ENCODE results near the gene RIBC2.
"Not testable (repeated sequence)": the region's sequence is repeated elsewhere in the genome, so short reads cannot be mapped to it uniquely, and the experiment has no call there.

Gene RIBC2

GRCh38 chr22:45413368-45414211 is at the start of gene RIBC2, which contains the start of gene SMC1B:
Gene RIBC2, plus strand, starts transcription at chr22:45413693. Its CDS starts 194 bp downstream, at chr22:45413887.
Gene SMC1B, minus strand, starts transcription at chr22:45413599. Its CDS starts 32 bp downstream, at chr22:45413567.
- DNase-seq (ENCODE audit: low spot score) = peak; percentile 86

DNA sequence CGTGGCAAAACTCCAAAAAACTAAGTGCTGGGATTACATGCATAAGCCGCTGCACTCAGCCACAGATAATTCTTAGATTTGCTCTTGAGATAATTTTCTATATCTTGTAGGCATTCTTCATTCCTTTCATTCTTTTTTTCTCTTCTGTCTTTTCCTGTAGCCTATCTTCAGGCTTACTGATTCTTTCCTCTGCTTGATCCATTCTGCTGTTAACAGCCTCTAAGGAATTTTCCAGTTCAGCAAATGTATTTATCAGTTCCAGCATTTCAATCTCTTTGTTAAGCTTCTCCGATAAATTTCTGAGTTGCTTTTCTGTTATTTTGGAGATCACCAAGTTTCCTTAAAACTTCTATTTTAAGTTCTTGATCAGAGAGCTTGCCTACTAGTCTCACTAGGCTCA is 46.8 kb upstream of the RIBC2 start:
- no peak for DNase-seq (ENCODE audit: low spot score)

GRCh38 chr22:45373592-45373991 is 39.9 kb upstream of the RIBC2 start:
- not testable (repeated sequence) for DNase-seq (ENCODE audit: low spot score)

DNA sequence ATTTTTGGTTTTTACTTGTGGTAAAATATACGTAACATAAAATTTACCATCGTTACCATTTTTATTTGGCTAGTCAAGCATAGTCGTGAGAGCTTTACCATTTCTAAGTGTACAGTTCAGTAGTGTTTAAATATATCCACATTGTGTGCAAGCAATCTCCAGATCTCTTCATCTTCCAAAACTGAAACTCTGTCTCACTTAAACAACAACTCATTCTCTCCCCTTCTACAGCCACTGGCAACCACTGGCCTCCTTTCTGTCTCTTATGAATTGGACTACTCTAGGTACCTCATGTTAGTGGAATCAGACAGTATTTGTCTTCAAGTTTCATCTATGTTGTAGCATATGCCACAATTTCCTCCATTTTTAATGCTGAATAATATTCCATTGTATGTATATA is 37.5 kb upstream of the RIBC2 start:
- no peak for DNase-seq (ENCODE audit: low spot score)

- DNase-seq (ENCODE audit: low spot score) = no peak
Measured at GRCh38 chr22:45376703-45377102, 36.8 kb upstream of the RIBC2 start.

- no peak for DNase-seq (ENCODE audit: low spot score)
Measured at GRCh38 chr22:45381348-45381747, 32.1 kb upstream of the RIBC2 start.

DNA sequence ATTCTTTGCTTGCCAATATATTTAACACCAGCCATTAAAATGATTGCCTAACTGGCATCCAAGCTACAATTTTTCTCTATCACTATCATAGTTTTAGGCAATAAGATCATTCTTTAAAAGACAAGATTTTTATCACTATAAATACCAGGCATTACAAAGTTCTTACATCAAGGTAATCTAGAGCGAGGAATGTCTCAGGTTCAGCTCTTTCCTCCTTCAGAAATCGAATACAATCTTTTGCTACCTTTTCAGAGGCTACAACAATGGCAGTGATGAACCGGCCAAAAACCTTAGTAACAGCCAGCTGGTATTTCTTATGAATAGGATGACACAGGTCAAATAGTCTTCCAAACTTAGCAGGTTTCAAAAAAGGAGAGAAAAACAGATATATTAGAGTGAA is 23.9 kb upstream of the RIBC2 start:
- DNase-seq (ENCODE audit: low spot score) = no peak

- no peak for DNase-seq (ENCODE audit: low spot score)
Measured at GRCh38 chr22:45397806-45398205, 15.7 kb upstream of the RIBC2 start.

GRCh38 chr22:45398214-45398613 is 15.3 kb upstream of the RIBC2 start:
- no peak for DNase-seq (ENCODE audit: low spot score)

- no peak for DNase-seq (ENCODE audit: low spot score)
Measured at GRCh38 chr22:45399712-45400445, 13.6 kb upstream of the RIBC2 start.

- DNase-seq (ENCODE audit: low spot score) = no peak
Measured at GRCh38 chr22:45402466-45402985, 11.0 kb upstream of the RIBC2 start.

DNA sequence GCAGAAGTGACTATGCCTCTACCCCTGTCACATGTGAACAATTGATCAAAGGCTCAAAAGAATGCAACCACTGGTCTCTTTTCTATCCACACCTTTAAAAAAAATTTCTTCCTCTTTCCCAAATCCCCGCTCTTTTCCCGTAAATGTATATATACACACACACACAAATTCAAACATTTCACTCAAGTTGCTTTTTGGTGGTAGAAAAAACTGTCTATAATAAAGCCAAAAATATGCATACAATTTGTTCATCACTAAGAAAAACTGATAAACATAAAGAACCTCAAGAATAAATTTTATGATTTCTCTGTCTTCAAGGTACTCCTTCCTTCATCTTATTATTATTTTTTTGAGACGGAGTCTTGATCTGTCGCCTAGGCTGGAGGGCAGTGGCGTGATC is 5.7 kb upstream of the RIBC2 start:
- DNase-seq (ENCODE audit: low spot score) = no peak

DNA sequence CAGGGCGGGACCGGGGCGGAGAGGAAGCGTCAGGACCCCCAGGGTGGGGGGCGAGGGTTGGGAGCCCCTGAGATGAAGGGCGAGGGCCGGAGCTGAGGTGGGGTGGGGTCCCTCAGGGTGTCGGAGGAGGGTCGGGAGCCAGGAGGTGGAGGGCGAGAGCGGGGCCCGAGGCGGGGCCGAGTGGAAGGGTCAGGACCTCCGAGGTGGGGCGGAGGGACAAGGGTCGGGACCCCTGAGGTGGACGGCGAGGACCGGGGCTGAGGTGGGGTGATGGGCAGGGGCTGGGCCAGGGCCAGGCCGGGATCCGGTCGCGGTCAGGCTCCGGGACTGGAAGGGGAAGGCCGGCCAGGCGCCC is 503 bp upstream of the RIBC2 start:
- no peak for DNase-seq (ENCODE audit: low spot score)

DNA sequence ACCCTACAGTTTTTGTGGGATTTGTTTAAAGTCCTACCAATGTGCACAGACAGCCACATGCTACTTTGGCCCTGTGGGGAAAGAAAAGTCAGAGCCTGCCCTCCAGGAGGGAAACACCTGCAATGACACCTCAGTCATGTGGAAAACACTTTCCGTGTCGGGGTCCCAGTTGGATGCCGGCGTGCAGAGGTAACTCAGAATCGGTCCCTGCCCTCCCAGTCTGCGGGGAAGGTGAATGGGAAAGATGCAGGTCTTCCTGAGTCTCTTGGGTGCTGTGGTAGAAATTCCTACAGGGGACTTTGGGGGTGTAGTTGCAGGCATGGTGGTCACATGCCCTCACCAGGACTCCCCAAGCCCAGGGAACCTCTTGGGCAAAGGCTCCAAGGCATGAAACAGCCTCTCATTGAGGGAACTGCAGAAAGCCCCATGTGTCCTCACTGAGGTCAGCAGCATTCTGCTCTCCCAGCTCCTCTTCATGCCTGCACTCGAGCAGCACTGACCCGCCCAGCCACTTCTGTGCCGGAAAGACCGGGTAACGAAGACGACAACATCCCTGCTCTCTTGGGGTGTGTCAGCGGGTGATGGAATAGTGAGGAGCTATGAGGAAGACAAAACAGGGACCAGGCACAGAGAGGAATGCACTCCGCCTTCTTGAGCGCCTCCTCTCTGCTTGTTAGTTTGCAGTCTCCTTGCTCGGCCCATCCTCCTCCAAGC is 4.7 kb downstream of the RIBC2 start:
- DNase-seq (ENCODE audit: low spot score) = no peak

DNA sequence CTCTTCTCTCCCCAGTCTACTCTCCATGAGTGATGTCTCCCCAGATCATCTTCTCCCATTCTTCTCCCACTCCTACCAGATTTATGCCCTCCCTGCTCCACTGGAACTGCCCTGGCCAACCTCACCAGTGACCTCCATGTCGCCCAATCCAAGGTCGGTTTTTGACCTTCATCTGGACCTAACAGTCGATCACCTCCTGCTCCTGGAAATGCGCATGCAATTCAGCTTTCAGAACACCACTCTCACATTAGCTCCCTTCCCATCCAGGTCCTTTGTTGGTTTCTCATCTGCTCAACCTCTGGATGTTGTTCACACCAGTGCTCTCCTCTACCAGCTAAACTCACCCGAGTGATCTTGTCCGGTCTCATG is 5.3 kb downstream of the RIBC2 start:
- no peak for DNase-seq (ENCODE audit: low spot score)

- DNase-seq (ENCODE audit: low spot score) = no peak
Measured at GRCh38 chr22:45420011-45420410, 6.5 kb downstream of the RIBC2 start.

DNA sequence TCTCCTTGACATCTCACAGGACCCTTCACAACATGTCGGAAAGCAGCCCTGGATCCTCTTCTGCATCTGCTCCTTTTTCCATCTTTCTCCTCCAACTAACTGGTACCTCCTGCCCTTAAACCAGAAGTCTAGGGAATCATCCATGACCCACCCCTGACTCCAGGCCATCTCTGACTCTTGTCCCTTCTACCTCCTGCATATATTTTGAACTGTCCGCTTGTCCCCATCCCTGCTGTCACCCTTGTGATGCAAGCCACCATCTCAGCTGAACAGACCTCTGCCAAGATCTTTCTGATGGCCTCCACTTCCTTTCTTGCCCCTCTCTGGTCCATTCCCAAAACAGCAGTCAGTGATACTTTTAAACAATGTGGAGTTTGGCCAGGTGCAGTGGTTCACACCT is 7.0 kb downstream of the RIBC2 start:
- DNase-seq (ENCODE audit: low spot score) = no peak

GRCh38 chr22:45421349-45422055 is 8.0 kb downstream of the RIBC2 start:
- no peak for DNase-seq (ENCODE audit: low spot score)

DNA sequence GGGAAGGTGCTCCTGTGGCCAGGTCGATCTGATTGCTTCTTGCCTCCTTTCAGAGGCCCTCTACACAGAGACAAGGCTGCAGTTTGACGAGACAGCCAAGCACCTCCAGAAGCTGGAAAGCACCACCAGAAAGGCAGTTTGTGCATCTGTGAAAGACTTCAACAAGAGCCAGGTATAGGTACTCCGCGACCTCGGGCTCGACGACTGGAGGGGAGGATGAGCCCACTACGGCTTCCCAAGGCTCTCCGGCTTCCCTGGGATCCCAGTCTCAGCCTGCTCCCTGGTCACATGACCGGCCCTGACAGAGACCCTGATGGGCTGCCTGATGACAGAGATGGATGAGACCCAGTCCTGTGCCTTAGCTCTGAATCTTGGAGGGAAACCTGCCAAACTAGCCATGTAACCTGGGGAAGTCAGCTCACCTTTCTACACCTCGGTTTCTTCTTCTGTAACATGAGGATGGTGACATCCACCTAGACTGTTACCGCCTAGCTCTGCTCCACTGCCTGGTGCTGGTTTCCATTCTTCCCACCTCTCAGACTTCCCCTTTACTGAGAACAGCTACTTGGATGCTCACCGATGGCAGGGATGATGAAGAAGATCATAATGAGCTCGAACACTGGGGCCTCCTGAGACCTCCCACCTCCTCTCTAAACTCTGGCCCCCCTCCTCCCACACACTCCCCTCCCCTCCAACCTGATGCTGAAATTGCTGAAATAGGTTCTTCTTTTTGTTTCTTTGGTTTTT is 8.9 kb downstream of the RIBC2 start:
- DNase-seq (ENCODE audit: low spot score) = no peak

DNA sequence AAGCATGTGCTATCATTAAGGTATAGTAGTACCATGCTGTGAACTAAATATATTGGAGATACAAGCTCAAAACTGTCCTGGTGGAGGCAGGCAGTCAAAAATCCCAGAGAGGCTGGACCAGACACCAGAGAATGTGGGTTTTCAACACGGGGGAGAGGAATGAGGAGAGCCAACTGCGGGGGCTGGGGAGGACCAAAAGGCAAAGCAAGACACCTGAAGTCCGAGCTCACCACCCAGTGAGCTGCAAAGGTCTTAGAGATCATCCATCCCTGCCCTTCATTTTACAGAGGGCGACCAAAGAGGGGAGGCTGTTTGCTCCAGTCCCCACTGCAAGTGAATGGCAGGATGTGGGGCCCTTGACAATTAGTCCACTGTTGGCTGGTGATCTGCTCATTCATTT is 10.0 kb downstream of the RIBC2 start:
- DNase-seq (ENCODE audit: low spot score) = no peak

- DNase-seq (ENCODE audit: low spot score) = no peak
Measured at GRCh38 chr22:45424241-45424731, 10.8 kb downstream of the RIBC2 start.

Data from HuH-7.5 (cell line).